PC-3 (cell line): ENCODE results near the gene SEL1L2.

Source experiments
- EZH2phosphoT487 ChIP-seq: fragments of 300-600 bp; sonication (generic); IDR thresholded peaks from 2 replicates; pipeline ENCODE4 v1.6.1; 2018; ENCODE audit warnings: mild to moderate bottlenecking, antibody characterized with exemption, low read length, borderline replicate concordance
- TF ChIP-seq, protein P1 (sequence below): fragments of 300-600 bp; sonication (generic); conservative IDR thresholded peaks from 2 replicates; pipeline ENCODE4 v1.5.1; 2017; ENCODE audit warnings: antibody characterized with exemption, low read depth, mild to moderate bottlenecking, low read length

DNA sequence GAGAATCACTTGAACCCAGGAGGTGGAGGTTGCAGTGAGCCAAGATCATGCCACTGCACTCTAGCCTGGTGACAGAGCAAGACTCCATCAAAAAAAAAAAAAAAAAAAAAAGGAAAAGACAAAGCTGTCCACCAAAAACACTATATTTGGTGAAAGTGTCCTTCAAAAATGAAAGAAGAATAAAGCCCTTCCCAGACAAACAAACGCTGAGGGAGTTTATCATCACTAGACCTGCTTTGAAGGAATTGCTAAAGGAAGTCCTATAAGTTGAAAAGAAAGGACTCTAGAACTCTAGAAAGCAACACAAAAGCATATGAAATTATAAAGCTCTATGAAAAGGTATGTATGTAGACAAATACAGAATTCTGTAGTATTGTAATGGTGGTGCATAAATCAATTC is 98.8 kb downstream of the SEL1L2 start:
- TF ChIP-seq, protein P1, sequence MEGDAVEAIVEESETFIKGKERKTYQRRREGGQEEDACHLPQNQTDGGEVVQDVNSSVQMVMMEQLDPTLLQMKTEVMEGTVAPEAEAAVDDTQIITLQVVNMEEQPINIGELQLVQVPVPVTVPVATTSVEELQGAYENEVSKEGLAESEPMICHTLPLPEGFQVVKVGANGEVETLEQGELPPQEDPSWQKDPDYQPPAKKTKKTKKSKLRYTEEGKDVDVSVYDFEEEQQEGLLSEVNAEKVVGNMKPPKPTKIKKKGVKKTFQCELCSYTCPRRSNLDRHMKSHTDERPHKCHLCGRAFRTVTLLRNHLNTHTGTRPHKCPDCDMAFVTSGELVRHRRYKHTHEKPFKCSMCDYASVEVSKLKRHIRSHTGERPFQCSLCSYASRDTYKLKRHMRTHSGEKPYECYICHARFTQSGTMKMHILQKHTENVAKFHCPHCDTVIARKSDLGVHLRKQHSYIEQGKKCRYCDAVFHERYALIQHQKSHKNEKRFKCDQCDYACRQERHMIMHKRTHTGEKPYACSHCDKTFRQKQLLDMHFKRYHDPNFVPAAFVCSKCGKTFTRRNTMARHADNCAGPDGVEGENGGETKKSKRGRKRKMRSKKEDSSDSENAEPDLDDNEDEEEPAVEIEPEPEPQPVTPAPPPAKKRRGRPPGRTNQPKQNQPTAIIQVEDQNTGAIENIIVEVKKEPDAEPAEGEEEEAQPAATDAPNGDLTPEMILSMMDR: no peak
- no peak for TF ChIP-seq EZH2phosphoT487
